ENCODE data around the gene KIF19. TPM values are rescaled to one million over a fixed set of nuclear protein-coding genes. Genes with fewer than 3 reads are reported as not detected.

Gene KIF19
- total RNA-seq, 2 experiments from 2014 or later = 0.11 to 0.18 TPM

- Mint-ChIP-seq H3K4me3 (no peak overlapping the region), H3K36me3 (ENCODE audit: low read depth) (no peaks in the 10 kb centered on the region), H3K4me1 (ENCODE audit: low read depth) (no peaks in the 10 kb centered on the region), H3K9me3 (no peaks in the 10 kb centered on the region), H3K27me3 (no peaks in the 10 kb centered on the region), H3K27ac (no peak overlapping the region)
- CTCF ChIA-PET = interaction anchor here (2.3 kb wide), 1 partner anchor 32 kb away, joined by 10 read pairs; the partner anchor contains the start of gene GPR142
- DNase-seq (no peak), ATAC-seq (no peak)
- POLR2A ChIA-PET = no interaction called here
- TF ChIP-seq CTCF (IDR thresholded peaks at IDR 0.05) = no peak
- intact Hi-C loops (cut with micrococcal nuclease) = no loop called here
Observed at GRCh38 chr17:74335529-74336062, 9.6 kb downstream of the KIF19 start.

- intact Hi-C loops (cut with micrococcal nuclease) = no loop called here
- DNase-seq = no peak
- TF ChIP-seq CTCF (IDR thresholded peaks at IDR 0.05) = no peak
- Mint-ChIP-seq H3K27me3 (no peaks in the 10 kb centered on the region), H3K4me3 (no peak overlapping the region), H3K27ac (no peak overlapping the region), H3K4me1 (ENCODE audit: low read depth) (no peaks in the 10 kb centered on the region), H3K36me3 (ENCODE audit: low read depth) (no peaks in the 10 kb centered on the region), H3K9me3 (no peaks in the 10 kb centered on the region)
- ChIA-PET CTCF (no interaction called here), POLR2A (no interaction called here)
- ATAC-seq = no peak
Observed at GRCh38 chr17:74336307-74336706, 10.3 kb downstream of the KIF19 start.

GRCh38 chr17:74337834-74338500 is 11.9 kb downstream of the KIF19 start:
- Mint-ChIP-seq H3K36me3 (ENCODE audit: low read depth) (no peaks in the 10 kb centered on the region), H3K27ac (no peak overlapping the region), H3K4me1 (ENCODE audit: low read depth) (no peaks in the 10 kb centered on the region), H3K9me3 (no peaks in the 10 kb centered on the region), H3K4me3 (no peak overlapping the region), H3K27me3 (no peaks in the 10 kb centered on the region)
- ChIA-PET CTCF (interaction anchor here (1.4 to 2.0 kb wide), 2 partner anchors 37 to 41 kb away, joined by 3 to 4 read pairs; no protein-coding TSS in a partner anchor), POLR2A (interaction anchor here (0.6 kb wide), 1 partner anchor 106 kb away, joined by 3 read pairs; no protein-coding TSS in a partner anchor)
- no peak for TF ChIP-seq CTCF (IDR thresholded peaks at IDR 0.05)
- ATAC-seq (no peak), DNase-seq (no peak)
- intact Hi-C loops (cut with micrococcal nuclease) = no loop called here

- H3K4me1 Mint-ChIP-seq (ENCODE audit: low read depth) = no peaks in the 10 kb centered on the region
- DNase-seq (no peak), ATAC-seq (no peak)
- no peaks in the 10 kb centered on the region for H3K9me3 Mint-ChIP-seq
- H3K27me3 Mint-ChIP-seq = no peaks in the 10 kb centered on the region
- CTCF ChIA-PET = no interaction called here
- intact Hi-C loops (cut with micrococcal nuclease) = no loop called here
- no peaks in the 10 kb centered on the region for H3K36me3 Mint-ChIP-seq (ENCODE audit: low read depth)
- H3K27ac Mint-ChIP-seq = no peak overlapping the region
- POLR2A ChIA-PET = no interaction called here
- TF ChIP-seq CTCF (IDR thresholded peaks at IDR 0.05) = no peak
- H3K4me3 Mint-ChIP-seq = no peak overlapping the region
Observed at GRCh38 chr17:74339537-74340195, 13.6 kb downstream of the KIF19 start.

GRCh38 chr17:74340470-74341023 is 14.5 kb downstream of the KIF19 start:
- no peak for ATAC-seq
- CTCF ChIA-PET = no interaction called here
- H3K27me3 Mint-ChIP-seq = no peaks in the 10 kb centered on the region
- H3K4me3 Mint-ChIP-seq = no peak overlapping the region
- intact Hi-C loops (cut with micrococcal nuclease) = no loop called here
- no peak for TF ChIP-seq CTCF (IDR thresholded peaks at IDR 0.05)
- H3K4me1 Mint-ChIP-seq (ENCODE audit: low read depth) = no peaks in the 10 kb centered on the region
- no peaks in the 10 kb centered on the region for H3K9me3 Mint-ChIP-seq
- DNase-seq = no peak
- POLR2A ChIA-PET = no interaction called here
- no peaks in the 10 kb centered on the region for H3K36me3 Mint-ChIP-seq (ENCODE audit: low read depth)
- no peak overlapping the region for H3K27ac Mint-ChIP-seq
